Measurements from ENCODE around the gene FOXO6.

GRCh38 chr1:41414716-41415306, 53.6 kb downstream of the FOXO6 start:
- TF ChIP-seq CTCF (conservative IDR thresholded peaks at IDR 0.05; ENCODE audit: low read depth, low read length), result no peak
- TF ChIP-seq EZH2 (IDR thresholded peaks at IDR 0.05; ENCODE audit: borderline replicate concordance, low read depth, low read length, poor library complexity, severe bottlenecking), result no peak
